Endothelial cell of umbilical vein (primary cell): ENCODE results near the gene TDP1. TPM values are rescaled to one million over a fixed set of nuclear protein-coding genes. Genes with fewer than 3 reads are reported as not detected.
A peak's percentile ranks its signal among the peaks of the same experiment; 100 is the strongest.

Experiments
- BruUV-seq: library from RNA; stranded (reverse); fragments of 400-500 nt; replicated peaks from 2 replicates; lab custom pipeline; 2021; lab: Mats Ljungman, UMichigan
- CTCF ChIA-PET: fragments of 300-600, 350-600 bp; sonication (Branson Sonifier 250); formaldehyde crosslinking; loops from one replicate; lab custom pipeline; 2021; ENCODE audit warnings: antibody characterized with exemption, inconsistent platforms; lab: Charles Lee
- POLR2A ChIA-PET: fragments of 300-600, 350-600 bp; sonication (Branson Sonifier 250); formaldehyde crosslinking; loops from one replicate; lab custom pipeline; 2021; ENCODE audit warnings: antibody characterized with exemption, inconsistent platforms; lab: Charles Lee
- DNase-seq: peaks from one replicate; pipeline ENCODE4 v3.0.0-alpha.2; 2011; ENCODE audit warnings: low read depth, low spot score
- FAIRE-seq: peaks from 2 replicates; lab custom pipeline; 2011; peaks lifted over from hg19 to GRCh38; lab: Jason Lieb, UNC
- H2AFZ ChIP-seq: 2 replicates; pipeline ENCODE4 v1.6.0; 2012; ENCODE audit warnings: low read depth, low read length, control low read depth, inconsistent platforms
- H3K27ac ChIP-seq: 2 replicates; pipeline ENCODE4 v1.5.1; 2011; ENCODE audit warnings: low read depth, mild to moderate bottlenecking, control low read depth, low read length, moderate library complexity; ENCODE audit not compliant: insufficient read depth
- H3K27me3 ChIP-seq, 2 experiments: 2 replicates each; pipeline versions ENCODE4 v1.6.0 to v1.6.1; 2011; ENCODE audit warnings: low read length in 2 of 2, mixed read lengths in 1 of 2; ENCODE audit not compliant: control insufficient read depth in 2 of 2, insufficient read depth in 2 of 2
- H3K36me3 ChIP-seq, 2 experiments: 2 replicates in 1 of 2; 3 replicates in 1 of 2; pipeline ENCODE4 v1.5.1; 2011; ENCODE audit warnings: low read length in 2 of 2, mild to moderate bottlenecking in 1 of 2, moderate library complexity in 1 of 2; ENCODE audit not compliant: control insufficient read depth in 2 of 2, insufficient read depth in 2 of 2; ENCODE audit errors: extremely low read depth in 1 of 2
- H3K4me1 ChIP-seq: 3 replicates; pipeline ENCODE4 v1.5.1; 2011; ENCODE audit warnings: mild to moderate bottlenecking, low read length; ENCODE audit not compliant: control insufficient read depth, insufficient read depth; ENCODE audit errors: extremely low read depth
- H3K4me2 ChIP-seq: 2 replicates; pipeline ENCODE4 v1.6.1; 2011; ENCODE audit warnings: low read length, control low read depth, mixed read lengths; ENCODE audit not compliant: insufficient read depth
- H3K4me3 ChIP-seq, 3 experiments: fragments of 200-600 bp in 1 of 3; sonication (generic), shearing (Covaris generic) in 1 of 3; replicated peaks in 1 of 3; 2 replicates each; pipeline ENCODE4 v1.5.1; 2011 to 2016; ENCODE audit warnings: control low read depth in 3 of 3, low read length in 3 of 3, mild to moderate bottlenecking in 2 of 3, inconsistent platforms in 1 of 3, low read depth in 1 of 3, moderate library complexity in 1 of 3; ENCODE audit not compliant: insufficient read depth in 1 of 3
- H3K79me2 ChIP-seq: 2 replicates; pipeline ENCODE4 v1.6.0; 2012; ENCODE audit warnings: low read length, inconsistent platforms; ENCODE audit not compliant: control insufficient read depth, insufficient read depth
- H3K9ac ChIP-seq: replicated peaks from 2 replicates; pipeline ENCODE3; 2011; ENCODE audit warnings: low read length, control low read depth; ENCODE audit not compliant: insufficient read depth; ENCODE audit errors: extremely low read depth
- H3K9me1 ChIP-seq: replicated peaks from 3 replicates; pipeline ENCODE4 v1.6.0; 2011; ENCODE audit warnings: mild to moderate bottlenecking, low read length; ENCODE audit not compliant: control insufficient read depth, insufficient read depth; ENCODE audit errors: extremely low read depth
- H3K9me3 ChIP-seq: replicated peaks from 2 replicates; pipeline ENCODE4 v1.5.1; 2012; ENCODE audit warnings: low read length, inconsistent platforms; ENCODE audit not compliant: control insufficient read depth, insufficient read depth
- H4K20me1 ChIP-seq: replicated peaks from 2 replicates; pipeline ENCODE3; 2011; ENCODE audit warnings: mild to moderate bottlenecking, low read length; ENCODE audit not compliant: control insufficient read depth, insufficient read depth; ENCODE audit errors: extremely low read depth
- EZH2 ChIP-seq: IDR thresholded peaks from 2 replicates; pipeline ENCODE4 v1.6.1; 2012; ENCODE audit warnings: borderline replicate concordance, low read depth, mild to moderate bottlenecking, moderate library complexity, low read length, inconsistent platforms; ENCODE audit not compliant: severe bottlenecking
- FOS ChIP-seq: IDR thresholded peaks from 2 replicates; pipeline ENCODE4 v1.6.1; 2011; ENCODE audit warnings: mild to moderate bottlenecking, low read length, moderate library complexity, borderline replicate concordance; ENCODE audit not compliant: insufficient read depth
- GATA2 ChIP-seq: IDR thresholded peaks from 2 replicates; pipeline ENCODE4 v1.7.0; 2011; ENCODE audit warnings: low read depth, mild to moderate bottlenecking, moderate library complexity, mixed read lengths, low read length; ENCODE audit not compliant: insufficient read length, insufficient read depth
- JUN ChIP-seq: IDR thresholded peaks from 2 replicates; pipeline ENCODE4 v1.6.1; 2011; ENCODE audit warnings: borderline replicate concordance, low read depth; ENCODE audit not compliant: insufficient read length, insufficient read depth
- MYC ChIP-seq: IDR thresholded peaks from one replicate; pipeline ENCODE4 v1.6.1; 2011; ENCODE audit warnings: mild to moderate bottlenecking, low read depth, low read length
- POLR2A ChIP-seq: IDR thresholded peaks from 2 replicates; pipeline ENCODE4 v1.6.1; 2012; ENCODE audit warnings: low read depth, mild to moderate bottlenecking, control low read depth, low read length
- POLR2AphosphoS5 ChIP-seq: IDR thresholded peaks from 2 replicates; pipeline ENCODE4 v1.6.1; 2012; ENCODE audit warnings: low read depth, mild to moderate bottlenecking, control low read depth, low read length, moderate library complexity; ENCODE audit not compliant: insufficient read depth
- dilution Hi-C: fragments of 300-500 bp; cut with MboI; formaldehyde crosslinking; loops from one replicate; pipeline ENCODE4 v1.15.0; 2019; ENCODE audit warnings: low sequenced_read_pairs; ENCODE audit not compliant: extremely low pct_ligation_motif_present
- intact Hi-C: fragments of 100-400 bp; cut with micrococcal nuclease; formaldehyde crosslinking; loops from one replicate; pipeline ENCODE4 v1.10.0; 2022
- polyA plus RNA-seq, 4 experiments: library from polyadenylated mRNA; depleted of rRNA in 3 of 4; stranded (reverse) in 3 of 4; unstranded in 1 of 4; fragments of >200 nt; gene quantifications; 2 replicates each; pipeline versions ENCODE4 v1.2.1 to v1.2.3, GENCODE V29; 2011 to 2012; ENCODE audit warnings: missing spikeins in 1 of 4
- total RNA-seq: library from RNA; stranded (reverse); gene quantifications from 2 replicates; pipeline ENCODE4 v1.2.3, GENCODE V29; 2021
- TF ChIP-seq, protein P1 (sequence below): IDR thresholded peaks from 2 replicates; pipeline ENCODE4 v1.6.1; 2011; ENCODE audit not compliant: insufficient read depth, insufficient read length
- TF ChIP-seq, protein P2 (sequence below), 2 donors: IDR thresholded peaks; 1 replicate in 1 of 2; 2 replicates in 1 of 2; pipeline ENCODE4 v1.5.1; 2011; ENCODE audit warnings: low read length in 2 of 2, mild to moderate bottlenecking in 2 of 2, moderate library complexity in 2 of 2, control low read depth in 1 of 2, inconsistent platforms in 1 of 2, low read depth in 1 of 2; ENCODE audit not compliant: insufficient read depth in 1 of 2; ENCODE audit errors: extremely low read depth in 1 of 2

Gene TDP1
- total and polyA plus RNA-seq, 2 donors (not counting 3 experiments of a cell fraction or from before 2014, with no cell fraction given), result 14.1 to 30.5 TPM

DNA sequence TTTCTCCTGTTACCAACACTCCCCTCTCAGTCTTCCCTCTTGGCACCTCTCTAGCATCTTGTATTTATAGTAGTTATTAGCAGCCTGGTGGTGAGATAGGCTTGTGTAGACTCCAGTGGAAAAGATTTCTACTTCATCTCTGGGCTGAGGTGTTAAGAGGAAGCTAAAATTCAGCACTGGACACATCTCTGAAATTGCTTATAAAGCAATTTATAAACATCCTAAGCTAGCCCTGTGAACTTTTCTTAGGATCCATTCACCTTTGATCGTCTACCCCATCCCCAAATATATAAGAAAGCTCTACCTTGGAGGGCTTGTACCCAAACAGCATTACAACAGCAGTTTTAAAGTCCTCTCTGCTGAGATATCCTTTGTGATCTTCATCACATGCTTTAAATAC, 2.1 kb upstream of the TDP1 start:
- no peaks in the 10 kb centered on the region for H4K20me1 ChIP-seq
- BruUV-seq, result no TSS peak
- H3K9me3 ChIP-seq, result no peaks in the 10 kb centered on the region
- FAIRE-seq, result no peak
- DNase-seq, result no peak
- peaks cover 28% of the 10 kb centered on the region for H3K4me1 ChIP-seq
- TF ChIP-seq POLR2A (no peak), FOS (no peak), POLR2AphosphoS5 (no peak), MYC (no peak), EZH2 (no peak), JUN (no peak), GATA2 (no peak)
- TF ChIP-seq, protein P1, sequence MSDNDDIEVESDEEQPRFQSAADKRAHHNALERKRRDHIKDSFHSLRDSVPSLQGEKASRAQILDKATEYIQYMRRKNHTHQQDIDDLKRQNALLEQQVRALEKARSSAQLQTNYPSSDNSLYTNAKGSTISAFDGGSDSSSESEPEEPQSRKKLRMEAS, result no peak
- TF ChIP-seq, protein P2, sequence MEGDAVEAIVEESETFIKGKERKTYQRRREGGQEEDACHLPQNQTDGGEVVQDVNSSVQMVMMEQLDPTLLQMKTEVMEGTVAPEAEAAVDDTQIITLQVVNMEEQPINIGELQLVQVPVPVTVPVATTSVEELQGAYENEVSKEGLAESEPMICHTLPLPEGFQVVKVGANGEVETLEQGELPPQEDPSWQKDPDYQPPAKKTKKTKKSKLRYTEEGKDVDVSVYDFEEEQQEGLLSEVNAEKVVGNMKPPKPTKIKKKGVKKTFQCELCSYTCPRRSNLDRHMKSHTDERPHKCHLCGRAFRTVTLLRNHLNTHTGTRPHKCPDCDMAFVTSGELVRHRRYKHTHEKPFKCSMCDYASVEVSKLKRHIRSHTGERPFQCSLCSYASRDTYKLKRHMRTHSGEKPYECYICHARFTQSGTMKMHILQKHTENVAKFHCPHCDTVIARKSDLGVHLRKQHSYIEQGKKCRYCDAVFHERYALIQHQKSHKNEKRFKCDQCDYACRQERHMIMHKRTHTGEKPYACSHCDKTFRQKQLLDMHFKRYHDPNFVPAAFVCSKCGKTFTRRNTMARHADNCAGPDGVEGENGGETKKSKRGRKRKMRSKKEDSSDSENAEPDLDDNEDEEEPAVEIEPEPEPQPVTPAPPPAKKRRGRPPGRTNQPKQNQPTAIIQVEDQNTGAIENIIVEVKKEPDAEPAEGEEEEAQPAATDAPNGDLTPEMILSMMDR (IDR thresholded peaks at IDR 0.05; ENCODE audit: extremely low read depth in 1 of 2, insufficient read depth in 1 of 2, low read depth in 1 of 2, low read length in 2 of 2), result no peak
- ChIA-PET POLR2A (no interaction called here), CTCF (interaction anchor here (1.2 to 6.4 kb wide), 6 partner anchors 14 to 913 kb away, joined by 3 to 93 read pairs (median 6); no protein-coding TSS in a partner anchor)
- no peaks in the 10 kb centered on the region for H3K9me1 ChIP-seq
- peak overlapping the region; percentile 71 for H3K27ac ChIP-seq
- H3K79me2 ChIP-seq, result peaks cover 21% of the 10 kb centered on the region
- H3K9ac ChIP-seq, result peak overlapping the region; percentile 77
- H2AFZ ChIP-seq, result no peak overlapping the region
- no peaks in the 10 kb centered on the region for H3K27me3 ChIP-seq
- H3K4me2 ChIP-seq, result peak overlapping the region; percentile 88
- dilution Hi-C loops, result no loop called here
- intact Hi-C loops, result loop anchor here (1.0 to 2.0 kb wide), 9 partner anchors 14 to 1557 kb away; partner anchors contain the start of genes FOXN3, PPP4R3A, PSMC1 and TTC8
- peak overlapping the region in 1 of 3 experiments; percentile 65 for H3K4me3 ChIP-seq
- peaks cover 0 to 4% of the 10 kb centered on the region in 2 experiments for H3K36me3 ChIP-seq
